AG08396 (cell line): Measurements from ENCODE around the gene STAG1.
"Not testable (repeated sequence)": the region's sequence is repeated elsewhere in the genome, so short reads cannot be mapped to it uniquely, and the experiment has no call there.

Source experiments
- DNase-seq: peaks from one replicate; pipeline ENCODE4 v3.0.0; 2012; ENCODE audit warnings: low spot score, mixed read lengths

STAG1 gene

DNA sequence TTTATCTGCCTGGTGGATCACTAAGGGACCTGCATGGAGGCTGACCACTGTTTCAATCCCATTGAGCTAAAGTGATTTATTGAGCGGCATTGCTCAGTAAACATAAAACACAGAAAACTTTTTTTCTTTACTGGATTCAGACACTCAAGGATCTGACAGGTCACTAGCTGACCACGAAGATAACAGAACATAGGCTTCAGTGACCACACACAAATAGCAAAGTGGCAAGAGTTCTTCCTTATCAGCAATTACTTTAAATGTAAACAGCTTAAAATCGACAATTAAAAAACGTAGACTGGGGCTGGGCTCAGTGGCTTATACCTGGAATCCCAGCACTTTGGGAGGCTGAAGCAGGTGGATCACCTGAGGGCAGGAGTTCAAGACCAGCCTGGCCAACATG is 48.7 kb downstream of the STAG1 start:
- DNase-seq: no peak

DNA sequence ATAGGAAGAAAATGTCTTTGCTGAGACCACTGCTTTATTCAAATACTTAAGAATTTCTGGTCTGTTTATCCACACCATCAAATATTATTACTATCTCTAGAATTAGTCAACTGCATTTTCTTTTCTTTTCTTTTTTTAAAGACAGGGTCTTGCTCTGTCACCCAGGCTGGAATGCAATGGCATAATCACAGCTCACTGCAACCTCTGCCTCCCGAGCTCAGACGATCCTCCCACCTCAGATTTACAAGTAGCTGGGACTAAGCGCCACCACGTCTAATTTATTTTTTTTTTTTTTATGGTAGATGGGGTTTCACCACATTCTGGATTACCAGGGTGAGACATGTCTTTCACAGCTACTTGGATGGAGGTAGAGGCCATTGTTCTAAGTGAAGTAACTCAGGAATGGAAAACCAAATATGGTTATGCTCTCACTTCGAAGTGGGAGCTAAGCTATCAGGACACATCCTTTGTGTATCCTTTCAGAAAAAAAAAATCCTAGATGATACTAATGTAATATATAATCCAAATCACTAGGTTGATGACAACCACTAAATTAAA is 52.8 kb downstream of the STAG1 start:
- DNase-seq: no peak

DNA sequence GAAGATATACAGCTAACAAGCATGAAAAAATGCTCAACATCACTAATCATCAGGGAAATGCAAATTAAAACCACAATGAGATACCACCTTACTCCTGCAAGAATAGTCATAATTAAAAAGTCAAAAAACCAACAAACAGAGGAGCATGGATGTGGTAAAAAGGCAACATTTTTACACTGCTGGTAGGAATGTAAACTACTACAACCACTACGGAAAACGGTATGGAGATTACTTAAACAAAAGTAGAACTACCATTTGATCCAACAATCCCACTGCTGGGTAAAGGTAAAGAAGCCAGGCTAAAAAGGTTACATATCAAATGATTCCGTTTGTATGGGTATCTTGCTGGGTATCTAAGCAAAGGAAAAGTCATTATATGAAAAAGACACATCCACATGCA is 53.8 kb downstream of the STAG1 start:
- no peak for DNase-seq

DNA sequence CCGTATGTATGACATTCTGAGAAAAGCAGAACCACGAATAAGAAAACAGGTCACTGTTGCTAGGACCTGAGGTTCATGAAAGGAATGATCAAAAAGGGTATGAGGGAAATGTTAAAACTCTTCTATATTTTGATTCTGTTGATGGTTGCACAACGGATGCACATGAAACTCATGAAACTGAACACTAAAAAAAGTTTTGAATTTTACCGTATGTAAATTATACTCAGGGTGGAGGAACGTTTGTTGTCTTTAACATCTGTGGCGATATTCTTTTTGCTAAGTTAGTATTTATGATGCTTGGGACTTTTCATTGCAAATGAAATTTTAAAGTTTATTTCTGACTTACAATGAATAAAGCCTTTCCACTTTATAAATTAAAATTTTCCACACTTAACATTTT is 55.4 kb downstream of the STAG1 start:
- no peak for DNase-seq

DNA sequence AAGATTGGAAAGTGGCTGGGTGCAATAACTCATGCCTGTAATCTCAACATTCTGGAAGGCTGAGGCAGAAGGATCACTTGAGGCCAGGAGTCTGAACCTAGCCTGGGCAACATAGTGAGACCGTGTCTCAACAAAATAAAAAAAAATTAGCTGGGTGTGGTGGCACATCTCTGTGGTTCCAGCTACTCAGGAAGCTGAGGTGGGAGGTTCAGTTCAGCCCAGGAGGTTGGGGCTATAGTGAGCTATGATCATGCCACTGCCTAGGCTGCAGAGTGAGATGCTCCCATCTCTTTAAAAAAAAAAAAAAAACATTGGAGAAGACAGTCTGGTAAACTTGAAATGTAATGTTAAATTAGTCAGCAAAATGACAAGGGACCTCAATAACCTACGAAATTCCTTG is 57.9 kb downstream of the STAG1 start:
- DNase-seq: no peak

DNA sequence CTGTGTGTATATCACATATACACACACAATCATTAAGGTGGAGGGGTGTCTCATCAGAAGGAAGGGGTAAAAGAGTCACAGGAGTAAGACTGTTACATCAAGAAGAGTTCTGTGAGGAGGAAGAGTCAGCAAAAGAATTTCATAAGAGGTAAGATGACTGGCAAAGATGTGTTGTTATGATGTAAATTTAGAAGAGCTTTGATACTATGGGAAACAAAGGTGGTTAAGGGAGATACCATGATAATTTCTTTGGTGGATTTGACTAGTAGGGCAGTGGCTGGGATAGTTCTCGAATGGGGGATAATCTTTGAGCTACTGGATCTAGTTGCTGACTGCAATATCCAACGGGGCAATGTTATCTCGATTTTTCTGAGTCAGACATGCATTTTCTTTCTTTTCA is 61.6 kb downstream of the STAG1 start:
- DNase-seq: no peak

DNA sequence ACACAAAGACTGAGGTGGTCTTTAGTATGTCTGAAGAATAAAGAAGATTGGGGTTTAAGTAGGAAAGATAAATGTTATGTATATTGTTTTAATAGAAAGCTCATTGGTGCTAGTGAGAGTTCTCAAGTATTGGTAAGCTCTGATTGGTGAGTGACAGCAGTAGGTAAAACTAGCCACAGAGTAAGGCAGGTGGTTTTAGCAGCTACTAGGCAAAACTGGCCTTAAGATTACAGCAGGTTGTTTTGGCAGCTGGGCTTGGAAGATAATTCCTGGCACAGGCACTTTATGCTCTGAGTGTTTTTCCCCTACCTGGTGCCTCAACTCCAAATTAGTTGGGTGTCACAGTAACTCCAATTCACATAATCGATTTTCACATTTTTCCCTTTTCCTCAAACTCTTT is 66.3 kb downstream of the STAG1 start:
- DNase-seq: no peak

DNA sequence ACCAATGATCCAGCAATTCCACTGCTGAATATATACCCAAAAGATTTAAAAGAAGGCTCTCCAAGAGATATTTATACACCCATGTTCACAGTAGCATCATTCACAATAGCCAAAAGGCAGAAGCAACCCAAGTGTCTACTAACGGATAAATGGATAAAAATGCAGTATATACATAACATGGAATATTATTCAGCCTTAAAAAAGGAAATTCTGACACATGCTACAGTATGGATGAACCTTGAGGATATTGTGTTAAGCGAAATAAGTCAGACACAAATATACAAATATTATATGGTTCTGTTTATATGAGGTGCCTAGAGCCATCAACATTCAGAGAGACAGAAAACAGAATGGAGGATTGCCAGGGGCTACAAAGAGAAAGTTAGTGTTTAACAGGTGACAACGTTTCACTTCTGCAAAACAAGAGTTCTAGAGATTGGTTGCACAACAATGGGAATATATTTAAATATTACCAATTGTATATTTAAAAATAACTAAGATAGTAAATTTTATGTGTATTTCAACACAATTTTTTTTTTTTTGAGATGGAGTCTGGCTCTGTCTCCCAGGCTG is 69.4 kb downstream of the STAG1 start:
- DNase-seq: no peak

DNA sequence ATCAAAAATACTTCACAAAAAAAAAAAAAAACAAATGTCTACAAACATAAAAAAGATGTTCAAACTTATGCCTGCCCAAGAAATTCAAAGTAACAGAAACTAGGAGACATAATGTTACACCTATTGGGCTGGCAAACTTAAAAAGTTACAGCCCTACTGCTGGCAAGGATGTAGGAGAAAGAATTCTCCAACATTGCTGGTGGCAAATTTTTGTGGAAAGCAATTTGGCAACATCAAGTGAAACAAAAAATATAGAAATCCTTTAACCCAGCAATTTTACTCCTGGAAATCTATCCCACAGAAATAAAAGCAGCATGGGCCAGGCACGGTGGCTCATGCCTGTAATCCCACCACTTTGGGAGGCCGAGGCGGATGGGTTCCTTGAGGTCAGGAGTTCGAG is 73.2 kb downstream of the STAG1 start:
- DNase-seq: no peak

DNA sequence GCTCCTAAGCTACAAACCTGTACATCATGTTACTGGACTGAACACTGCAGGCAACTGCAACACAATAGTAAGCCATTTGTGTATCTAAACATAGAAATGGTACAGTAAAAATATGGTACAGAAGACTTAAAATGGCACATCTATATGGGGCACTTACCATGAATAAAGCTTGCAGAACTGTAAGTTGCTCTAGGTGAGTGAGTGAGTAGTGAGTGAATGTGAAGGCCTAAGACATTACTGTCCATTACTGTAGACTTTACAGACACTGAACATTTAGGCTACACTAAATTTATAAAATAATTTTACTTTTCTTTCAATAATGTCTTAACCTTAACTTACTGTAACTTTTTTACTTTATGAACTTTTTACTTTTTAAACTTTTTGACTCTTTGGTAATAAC is 76.2 kb downstream of the STAG1 start:
- DNase-seq: no peak

DNA sequence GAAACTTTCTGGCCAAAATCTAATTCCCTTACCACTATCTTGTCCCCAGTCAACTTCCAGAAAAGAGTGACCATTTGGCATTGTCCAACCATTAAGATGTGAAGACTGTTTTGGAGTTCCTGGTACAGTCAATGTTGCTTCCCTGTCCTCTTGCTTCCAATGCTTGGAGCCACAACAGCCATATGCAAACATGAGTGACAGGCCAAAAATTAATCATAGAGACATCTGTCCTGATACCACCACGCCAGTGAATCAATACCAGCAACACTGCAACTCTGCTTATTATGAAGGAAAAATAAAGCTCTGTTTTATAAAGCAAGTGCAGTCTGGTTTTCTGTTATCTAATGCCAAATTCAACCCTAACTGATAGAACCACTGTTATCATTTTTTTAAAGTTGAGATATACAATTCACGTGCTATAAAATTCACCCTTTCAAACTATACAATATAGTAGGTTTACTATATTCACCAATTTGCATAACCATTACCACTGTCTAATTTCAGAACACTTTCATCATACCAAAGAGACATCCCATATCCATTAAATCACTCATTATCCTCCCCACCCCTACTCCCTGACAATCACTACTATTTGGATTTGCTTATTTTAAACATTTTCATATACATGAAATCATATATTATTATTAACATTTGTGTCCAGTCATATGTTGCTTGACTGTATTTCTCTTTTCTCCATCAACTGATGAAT is 76.9 kb downstream of the STAG1 start:
- DNase-seq: no peak

DNA sequence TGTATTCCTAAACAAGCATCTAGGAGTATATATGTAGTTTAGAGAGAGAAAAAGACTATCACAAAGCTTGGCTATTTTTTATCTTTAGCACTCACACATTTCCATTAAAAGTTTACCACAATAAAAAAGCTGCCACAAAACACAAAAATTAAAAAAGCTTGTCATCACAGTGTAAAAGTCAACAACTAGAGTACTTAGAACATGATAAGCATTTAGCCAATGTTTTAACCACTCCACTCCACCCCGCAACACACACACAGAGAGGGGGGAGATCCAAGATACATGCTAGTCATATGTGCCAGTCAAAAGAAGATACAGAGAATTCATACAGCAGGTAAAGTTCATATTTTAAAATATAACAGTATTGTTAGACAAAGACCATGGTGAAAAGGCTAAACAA is 79.7 kb downstream of the STAG1 start:
- DNase-seq: no peak

DNA sequence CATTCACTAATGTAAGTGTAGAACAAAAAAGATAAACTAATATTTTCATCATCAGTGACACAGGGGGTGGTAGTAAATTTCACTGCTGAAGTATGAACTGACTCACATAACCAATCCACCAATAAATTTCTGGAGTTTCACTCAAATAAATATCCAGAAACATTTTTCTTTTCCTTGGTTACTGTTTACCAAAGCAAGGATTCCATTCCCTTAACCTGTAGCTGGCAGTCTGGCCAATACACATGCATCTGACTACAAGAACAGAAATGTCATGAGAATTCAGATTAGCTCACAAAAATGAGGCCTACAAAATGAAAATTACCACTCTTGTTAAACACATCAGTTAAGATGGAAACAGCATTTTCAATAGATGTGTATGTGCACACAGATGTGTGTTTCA is 80.3 kb downstream of the STAG1 start:
- peak; percentile 44 for DNase-seq

DNA sequence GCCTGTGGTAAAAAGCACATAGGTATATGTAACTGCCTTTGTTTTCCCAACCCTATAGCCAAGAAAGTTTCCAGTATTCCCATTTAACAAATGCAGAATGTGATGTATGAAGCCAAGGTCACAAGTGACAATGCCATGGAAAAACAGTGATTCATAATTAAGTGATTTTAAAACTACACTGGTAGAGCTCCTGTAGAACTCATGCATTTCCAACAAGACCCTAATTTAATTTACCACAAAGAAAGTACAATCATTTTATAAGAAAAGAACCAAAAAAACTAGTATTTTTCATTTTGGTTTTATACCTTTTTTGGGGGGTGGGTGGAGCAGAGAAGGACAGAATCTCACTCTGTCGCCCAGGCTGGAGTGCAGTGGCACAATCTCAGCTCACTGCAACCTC is 82.0 kb downstream of the STAG1 start:
- DNase-seq: no peak

DNA sequence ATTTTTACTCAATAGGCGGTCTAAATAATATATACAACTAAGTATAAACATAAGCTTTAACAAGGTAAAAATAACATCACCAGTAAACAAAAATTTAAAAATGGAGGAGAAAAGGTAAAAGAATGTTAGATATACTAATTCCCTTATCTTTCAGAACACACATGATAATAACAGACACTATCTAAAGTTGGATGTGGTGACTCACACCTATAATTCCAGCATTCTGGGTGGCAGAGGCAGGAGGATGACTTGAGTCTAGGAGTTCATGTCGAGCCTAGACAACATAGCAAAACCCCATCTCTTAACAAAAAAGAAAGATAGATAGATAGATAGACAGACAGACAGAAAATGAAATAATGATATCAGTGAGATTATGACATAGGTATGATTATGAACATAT is 85.1 kb downstream of the STAG1 start:
- DNase-seq: no peak

DNA sequence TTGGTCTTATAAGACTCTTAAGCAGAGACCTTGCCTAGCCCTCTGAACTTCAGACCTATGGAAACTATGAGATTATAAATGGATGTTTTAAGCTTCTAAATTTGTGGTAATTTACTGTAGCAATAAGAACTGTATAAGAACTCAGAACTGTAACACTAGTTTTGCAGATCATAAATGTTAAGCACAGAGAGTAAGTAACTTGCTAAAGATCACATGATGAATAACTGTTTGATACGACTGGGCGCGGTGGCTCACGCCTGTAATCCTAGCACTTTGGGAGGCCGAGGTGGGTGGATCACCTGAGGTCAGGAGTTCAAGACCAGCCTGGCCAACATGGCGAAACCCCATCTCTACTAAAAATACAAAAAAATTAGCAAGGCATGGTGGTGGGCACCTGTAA is 85.9 kb downstream of the STAG1 start:
- not testable (repeated sequence) for DNase-seq

DNA sequence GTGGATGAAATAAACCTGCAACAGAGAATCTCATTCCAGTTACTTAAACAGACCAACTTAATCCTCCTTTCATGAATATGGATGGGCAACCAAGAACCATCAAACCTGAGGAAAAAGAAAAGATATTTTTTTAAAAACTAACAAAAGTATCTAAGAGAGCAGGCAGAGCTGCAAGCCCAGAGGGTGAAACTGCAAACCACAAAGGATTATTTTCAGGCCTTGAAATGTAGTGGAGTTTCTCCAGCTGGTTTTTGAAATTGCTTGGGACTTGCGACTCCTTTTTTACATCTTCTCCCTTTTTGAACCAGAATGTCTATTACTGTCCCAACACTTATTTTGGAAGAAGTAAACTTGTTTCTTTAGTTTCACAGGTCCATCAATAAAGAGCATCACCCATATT is 87.4 kb downstream of the STAG1 start:
- DNase-seq: no peak

DNA sequence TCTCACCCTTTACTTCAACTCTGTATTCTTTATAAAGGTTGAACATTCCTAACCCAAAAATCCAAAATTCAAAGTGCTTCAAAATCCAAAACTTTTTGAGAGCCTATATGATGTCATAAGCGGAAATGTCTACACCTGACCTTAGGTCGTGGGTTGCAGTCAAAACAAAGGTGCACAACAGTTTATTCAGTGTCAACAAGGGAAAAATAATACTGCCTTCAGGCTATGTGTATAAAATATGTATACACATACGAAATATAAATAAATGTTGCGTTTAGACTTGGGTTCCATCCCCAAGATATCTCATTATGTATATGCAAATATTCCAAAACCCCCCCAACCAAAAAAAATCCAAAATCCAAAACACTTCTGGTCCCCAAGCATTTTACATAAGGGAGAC is 90.9 kb downstream of the STAG1 start:
- no peak for DNase-seq

DNA sequence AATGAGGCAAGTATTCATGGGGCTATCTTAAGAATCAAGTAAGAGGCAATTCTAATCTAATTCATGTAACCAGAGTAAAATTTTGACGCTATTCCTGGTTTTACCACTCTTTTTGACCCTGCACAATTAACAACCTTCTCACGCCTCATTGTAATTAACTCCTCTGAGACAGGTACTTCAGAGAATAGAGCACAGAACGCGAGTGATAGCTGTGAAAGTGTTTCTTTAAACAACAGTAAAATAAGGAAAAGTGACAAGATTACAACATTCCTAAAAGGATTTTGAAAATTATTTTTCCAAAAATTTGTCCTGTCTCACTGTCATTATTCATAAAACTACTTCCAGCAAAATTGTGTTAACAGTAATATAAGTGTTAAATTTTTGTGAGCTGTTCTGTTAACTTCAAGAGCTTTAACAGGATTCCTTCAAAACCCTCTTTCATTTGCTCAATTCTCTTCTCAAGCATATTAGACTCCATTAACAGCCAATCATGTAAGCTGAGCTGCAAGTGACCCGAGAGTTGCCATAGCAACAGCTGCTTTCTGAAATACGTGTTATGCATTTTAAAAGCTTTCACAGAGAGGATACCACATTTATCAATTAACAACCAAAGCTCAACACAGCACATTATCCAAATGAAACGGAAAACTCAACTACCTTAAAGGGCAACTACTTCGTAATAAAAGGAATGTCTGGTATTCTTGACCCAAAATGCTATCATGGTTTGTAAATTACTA is 93.1 kb downstream of the STAG1 start:
- peak; percentile 43 for DNase-seq

DNA sequence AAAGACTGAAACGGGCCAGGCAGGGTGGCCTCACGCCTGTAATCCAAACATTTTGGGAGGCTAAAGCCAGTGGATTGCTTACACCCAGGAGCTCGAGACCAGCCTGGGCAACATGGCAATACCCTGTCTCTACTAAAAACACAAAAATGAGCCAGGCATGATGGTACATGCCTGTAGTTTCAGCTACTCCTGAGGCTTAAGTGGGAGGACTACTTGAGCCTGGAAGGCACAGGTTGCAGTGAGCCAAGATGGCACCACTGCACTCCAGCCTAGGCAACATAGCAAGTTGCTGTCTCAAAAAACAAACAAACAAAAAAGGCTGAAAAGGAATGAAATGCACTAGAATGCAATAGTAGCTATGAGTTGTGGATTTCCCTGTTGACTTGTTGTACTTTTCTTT is 94.7 kb downstream of the STAG1 start:
- DNase-seq: no peak

DNA sequence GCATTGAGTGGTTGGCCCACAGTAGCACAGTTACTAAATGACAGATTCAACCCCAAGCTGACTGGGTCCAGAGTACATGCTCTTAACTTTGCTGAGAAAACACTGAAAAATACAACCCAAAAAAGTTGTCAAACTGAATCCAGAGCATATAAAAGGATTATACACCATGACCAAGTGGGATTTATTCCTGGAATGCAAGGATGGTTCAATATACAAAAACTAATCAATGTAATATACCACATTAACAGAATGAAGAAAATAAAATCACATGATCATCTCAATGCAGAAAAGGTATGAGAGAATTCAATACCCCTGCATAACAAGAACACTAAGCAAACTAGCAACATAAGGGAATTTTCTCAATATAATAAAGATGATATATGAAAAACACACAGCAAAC is 98.5 kb downstream of the STAG1 start:
- DNase-seq: no peak

DNA sequence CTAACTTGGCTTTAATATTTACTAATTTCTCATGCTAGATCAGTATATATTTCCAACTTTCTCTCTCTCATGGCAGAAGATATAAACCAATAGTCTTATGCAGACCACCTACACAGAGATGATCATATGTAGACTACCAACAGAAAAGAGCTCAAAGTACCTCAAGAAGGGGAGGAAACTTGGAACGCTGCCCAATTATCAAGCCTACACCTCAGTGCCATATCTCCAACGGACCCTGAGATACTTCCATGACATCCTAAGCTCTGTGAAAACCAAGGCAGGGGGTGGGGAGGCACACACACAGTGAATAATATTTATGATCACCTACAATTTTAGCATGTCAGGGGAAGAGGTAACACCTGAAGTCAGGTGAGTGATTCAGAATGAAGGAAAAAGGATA is 100.6 kb downstream of the STAG1 start:
- DNase-seq: no peak

DNA sequence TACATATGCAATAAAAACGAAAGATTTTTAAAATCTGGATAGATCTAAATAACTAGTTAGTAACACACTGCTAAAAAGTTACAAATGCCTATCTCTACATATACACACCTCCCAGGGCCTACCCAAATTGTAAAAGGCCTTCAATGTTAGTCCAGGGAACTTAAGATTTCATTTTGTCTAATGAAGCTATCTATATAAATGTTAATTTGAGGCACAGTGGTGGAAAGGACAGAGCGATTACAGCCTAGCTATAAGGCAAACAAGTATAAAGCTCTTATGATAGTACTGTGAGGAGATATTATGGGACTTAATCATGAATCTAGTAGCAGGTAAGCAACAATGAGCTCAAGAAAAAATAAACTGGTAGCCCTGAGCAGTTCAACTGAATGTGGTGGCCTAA is 101.7 kb downstream of the STAG1 start:
- no peak for DNase-seq
